Measurements from ENCODE around the gene NWD2. TPM values are rescaled to one million over a fixed set of nuclear protein-coding genes. Genes with fewer than 3 reads are reported as not detected.

The NWD2 gene
- total RNA-seq, 1 donor from 2014 or later = not detected

- no peak for DNase-seq (ENCODE audit: low read depth)
- no peak overlapping the region for H3K4me3 ChIP-seq (ENCODE audit: low read depth, low read length)
- TF ChIP-seq CTCF (conservative IDR thresholded peaks at IDR 0.05; ENCODE audit: low read depth, low read length) = no peak
These were observed 591 bp upstream of the NWD2 start for GRCh38 chr4:37243722-37244582.

- DNase-seq (ENCODE audit: low read depth) = no peak
- TF ChIP-seq CTCF (conservative IDR thresholded peaks at IDR 0.05; ENCODE audit: low read depth, low read length) = no peak
- no peak overlapping the region for H3K4me3 ChIP-seq (ENCODE audit: low read depth, low read length)
These were observed 930 bp downstream of the NWD2 start for GRCh38 chr4:37245391-37245954.

- H3K4me3 ChIP-seq (ENCODE audit: low read depth, low read length) = no peak overlapping the region
- DNase-seq (ENCODE audit: low read depth) = no peak
- no peak for TF ChIP-seq CTCF (conservative IDR thresholded peaks at IDR 0.05; ENCODE audit: low read depth, low read length)
These were observed 2.3 kb downstream of the NWD2 start for GRCh38 chr4:37246891-37247290.

DNA sequence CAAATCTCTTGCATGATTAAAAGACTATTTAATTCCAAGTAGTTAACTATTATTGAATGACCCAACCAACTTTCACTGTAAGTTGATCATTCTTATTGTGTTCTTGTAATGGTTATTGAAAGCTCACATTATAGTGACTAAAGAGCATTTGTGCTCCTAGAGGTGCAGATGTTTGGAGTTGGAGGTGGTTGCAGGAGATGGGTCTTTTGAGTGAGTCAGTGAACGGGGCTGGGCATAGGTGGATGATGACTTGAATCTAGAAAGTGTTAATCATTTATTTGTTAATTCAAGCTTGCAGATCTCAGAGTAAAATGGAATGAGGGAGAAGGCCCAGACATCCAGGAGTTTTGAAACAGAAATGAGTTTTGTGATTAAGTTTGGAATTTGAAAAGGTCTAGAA is 13.7 kb downstream of the NWD2 start:
- H3K4me3 ChIP-seq (ENCODE audit: low read depth, low read length) = no peak overlapping the region
- DNase-seq (ENCODE audit: low read depth) = peak; percentile 20
- no peak for TF ChIP-seq CTCF (conservative IDR thresholded peaks at IDR 0.05; ENCODE audit: low read depth, low read length)

GRCh38 chr4:37268319-37268718 is 23.8 kb downstream of the NWD2 start:
- no peak overlapping the region for H3K4me3 ChIP-seq (ENCODE audit: low read depth, low read length)
- no peak for TF ChIP-seq CTCF (conservative IDR thresholded peaks at IDR 0.05; ENCODE audit: low read depth, low read length)
- no peak for DNase-seq (ENCODE audit: low read depth)

DNA sequence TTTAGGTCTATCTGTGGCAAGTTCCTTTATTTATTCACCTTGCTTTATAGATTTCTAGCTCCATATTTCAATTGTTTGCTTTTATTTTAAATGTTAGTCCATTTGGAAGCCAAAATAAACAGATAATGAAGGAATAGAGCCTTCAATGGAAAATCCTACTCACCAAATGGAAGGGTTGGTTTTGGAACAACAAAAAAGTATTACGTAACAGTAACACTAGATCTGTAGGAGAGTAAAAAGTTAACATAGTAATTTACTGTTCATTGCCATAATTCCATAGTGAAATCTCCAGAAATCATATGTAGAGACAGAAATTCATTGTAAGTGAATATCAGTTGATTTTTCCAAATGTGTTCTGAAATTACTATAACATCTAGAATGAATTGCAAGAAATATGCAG is 34.6 kb downstream of the NWD2 start:
- DNase-seq (ENCODE audit: low read depth) = no peak
- H3K4me3 ChIP-seq (ENCODE audit: low read depth, low read length) = no peak overlapping the region
- TF ChIP-seq CTCF (conservative IDR thresholded peaks at IDR 0.05; ENCODE audit: low read depth, low read length) = no peak

Measured in epithelial cell of proximal tubule (primary cell).